22Rv1 (cell line): ENCODE measurements around the gene SDK2.

ENCODE experiments used
- H3K27ac ChIP-seq: fragments of 450-650 bp; 2 replicates; pipeline ENCODE4 v1.5.1; 2017
- CTCF ChIP-seq: fragments of 450-650 bp; IDR thresholded peaks from 2 replicates; pipeline ENCODE4 v1.5.1; 2017; ENCODE audit warnings: mild to moderate bottlenecking
- ZFX ChIP-seq: fragments of 450-650 bp; IDR thresholded peaks from 2 replicates; pipeline ENCODE4 v1.6.1; 2017; ENCODE audit warnings: antibody characterized with exemption, borderline replicate concordance

The SDK2 gene

DNA sequence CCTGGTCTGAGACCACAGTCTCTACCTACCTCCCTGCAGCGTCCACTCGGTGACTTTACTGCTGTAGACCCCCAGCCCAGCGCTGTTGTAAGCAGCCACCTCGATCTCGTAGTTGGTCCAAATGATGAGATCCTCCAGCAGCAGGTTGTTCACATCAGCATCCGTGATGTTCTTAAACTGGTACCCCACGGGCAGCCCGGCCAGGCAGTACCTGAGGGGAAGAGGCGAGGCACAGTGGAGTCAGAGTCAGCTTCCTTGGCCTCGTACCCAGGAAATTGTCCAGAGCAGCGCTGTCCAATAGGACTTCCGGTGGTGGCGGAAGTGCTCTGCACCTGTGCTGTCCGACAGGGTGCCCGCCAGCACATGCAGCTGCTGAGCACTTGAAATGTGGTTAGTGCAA is 228.5 kb downstream of the SDK2 start:
- TF ChIP-seq CTCF (no peak), ZFX (no peak)

DNA sequence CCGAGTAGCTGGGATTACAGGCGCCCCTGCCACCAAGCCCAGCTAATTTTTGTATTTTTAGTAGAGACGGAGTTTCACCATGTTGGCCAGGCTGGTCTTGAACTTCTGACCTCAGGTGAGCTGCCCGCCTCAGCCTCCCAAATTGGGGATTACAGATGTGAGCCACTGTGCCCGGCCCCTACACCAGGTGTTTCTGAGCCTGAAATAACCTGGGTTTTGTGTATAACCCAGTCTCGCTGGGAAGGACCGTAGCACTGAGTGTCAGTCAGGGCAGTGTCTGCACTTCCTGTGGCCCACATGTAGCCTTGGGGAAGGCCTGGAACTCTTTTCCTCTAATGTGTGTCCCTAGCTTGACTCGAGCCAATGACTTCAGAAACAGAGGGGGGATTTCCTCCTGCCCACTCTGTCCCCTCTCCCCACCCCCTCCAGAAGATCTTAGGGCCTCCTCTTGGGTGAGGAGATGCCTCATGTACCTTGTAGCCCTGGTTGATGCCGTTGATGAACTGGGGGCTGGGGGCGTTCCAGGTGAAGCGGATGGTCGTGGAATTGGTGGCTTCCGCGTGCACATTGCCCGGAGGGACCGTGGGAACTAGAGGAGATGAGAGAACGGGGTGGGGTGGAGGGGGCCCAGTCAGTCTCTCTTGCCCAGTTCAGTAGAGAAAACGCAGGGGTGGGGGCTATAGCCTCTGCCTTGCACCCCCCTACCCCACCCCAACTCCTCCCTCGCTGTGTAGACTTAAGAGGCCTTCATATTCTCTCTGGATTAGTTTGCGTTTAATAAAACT is 229.9 kb downstream of the SDK2 start:
- no peak overlapping the region for H3K27ac ChIP-seq
- TF ChIP-seq CTCF = no peak
- TF ChIP-seq ZFX = no peak

More for the DNA sequence above, 228.5 kb downstream of the SDK2 start:
- no peak overlapping the region for H3K27ac ChIP-seq

- TF ChIP-seq CTCF (no peak), ZFX (no peak)
Measured at GRCh38 chr17:73412914-73413313, 231.3 kb downstream of the SDK2 start.

GRCh38 chr17:73411313-73411747 is 232.9 kb downstream of the SDK2 start:
- no peak overlapping the region for H3K27ac ChIP-seq
- TF ChIP-seq ZFX (no peak), CTCF (no peak)

More at GRCh38 chr17:73412914-73413313, 231.3 kb downstream of the SDK2 start:
- H3K27ac ChIP-seq = no peak overlapping the region

- no peak overlapping the region for H3K27ac ChIP-seq
- TF ChIP-seq ZFX (no peak), CTCF (no peak)
Measured at GRCh38 chr17:73410586-73411312, 233.5 kb downstream of the SDK2 start.

GRCh38 chr17:73404246-73404645 is 240.0 kb downstream of the SDK2 start:
- no peak overlapping the region for H3K27ac ChIP-seq
- TF ChIP-seq ZFX (no peak), CTCF (no peak)

- TF ChIP-seq ZFX (no peak), CTCF (no peak)
Measured at GRCh38 chr17:73402466-73402865, 241.8 kb downstream of the SDK2 start.

More at GRCh38 chr17:73402466-73402865, 241.8 kb downstream of the SDK2 start:
- no peak overlapping the region for H3K27ac ChIP-seq
